NB4 (cell line): ENCODE measurements around the gene CCDC159.
"Not testable (repeated sequence)": the region's sequence is repeated elsewhere in the genome, so short reads cannot be mapped to it uniquely, and the experiment has no call there.

Experiments used
- DNase-seq: peaks from one replicate; pipeline ENCODE4 v3.0.0; 2010; ENCODE audit warnings: low read depth
- H3K4me3 ChIP-seq: one replicate; pipeline ENCODE4 v1.5.1; 2011; ENCODE audit warnings: mild to moderate bottlenecking, low read depth, low read length, moderate library complexity
- CTCF ChIP-seq: IDR thresholded peaks from one replicate; pipeline ENCODE4 v1.5.1; 2012; ENCODE audit warnings: low read depth, low read length
- MAX ChIP-seq: IDR thresholded peaks from 2 replicates; pipeline ENCODE4 v1.6.1; 2011; ENCODE audit warnings: low read depth, low read length
- MYC ChIP-seq: IDR thresholded peaks from 2 replicates; pipeline ENCODE4 v1.6.1; 2011; ENCODE audit warnings: low read depth, low read length
- POLR2A ChIP-seq: IDR thresholded peaks from 2 replicates; pipeline ENCODE4 v1.6.1; 2011; ENCODE audit warnings: mild to moderate bottlenecking; ENCODE audit not compliant: insufficient read length; ENCODE audit errors: extremely low read depth

Gene CCDC159

GRCh38 chr19:11325544-11325943 lies 20.8 kb upstream of the CCDC159 start:
- H3K4me3 ChIP-seq = no peak overlapping the region
- no peak for TF ChIP-seq MAX
- DNase-seq = no peak

- H3K4me3 ChIP-seq = no peak overlapping the region
- DNase-seq = no peak
- TF ChIP-seq MYC (no peak), POLR2A (no peak), MAX (no peak), CTCF (no peak)
These were observed 16.2 kb upstream of the CCDC159 start for GRCh38 chr19:11330127-11330526.

GRCh38 chr19:11331502-11331901 lies 14.8 kb upstream of the CCDC159 start:
- no peak for TF ChIP-seq POLR2A
- TF ChIP-seq CTCF = no peak
- no peak for TF ChIP-seq MYC
- TF ChIP-seq MAX = no peak
- DNase-seq = no peak
- H3K4me3 ChIP-seq = no peak overlapping the region

GRCh38 chr19:11332822-11333221 lies 13.5 kb upstream of the CCDC159 start:
- TF ChIP-seq MAX (no peak), CTCF (no peak), POLR2A (no peak)
- DNase-seq = no peak
- no peak overlapping the region for H3K4me3 ChIP-seq

- not testable (repeated sequence) for DNase-seq
These were observed 12.5 kb upstream of the CCDC159 start for GRCh38 chr19:11333838-11334237.

GRCh38 chr19:11335449-11336146 lies 10.7 kb upstream of the CCDC159 start:
- TF ChIP-seq MAX (no peak), CTCF (no peak), MYC (no peak), POLR2A (no peak)
- no peak for DNase-seq
- H3K4me3 ChIP-seq = no peak overlapping the region

More at GRCh38 chr19:11333838-11334237, 12.5 kb upstream of the CCDC159 start:
- not testable (repeated sequence) for H3K4me3 ChIP-seq

- DNase-seq = peak; percentile 56
- H3K4me3 ChIP-seq = no peak overlapping the region
- TF ChIP-seq POLR2A (no peak), MYC (no peak)
These were observed 9.2 kb upstream of the CCDC159 start for GRCh38 chr19:11337080-11337479.
